GM19467 (cell line): ENCODE measurements around the gene CTSF.
"Not testable (repeated sequence)": the region's sequence is repeated elsewhere in the genome, so short reads cannot be mapped to it uniquely, and the experiment has no call there.

ENCODE experiments used
- ATAC-seq: cut with Tn5 transposase; IDR thresholded peaks from one replicate; pipeline ENCODE4 v1.9.1; 2021; ENCODE audit warnings: mild to moderate bottlenecking, moderate library complexity; ENCODE audit not compliant: unreplicated experiment

CTSF gene

GRCh38 chr11:66568124-66568916, at the start of gene CTSF:
Gene CTSF, minus strand, starts transcription at chr11:66568606. Its CDS starts 120 bp downstream, at chr11:66568486.
- ATAC-seq: no peak

- no peak for ATAC-seq
Observed at GRCh38 chr11:66617155-66617834, 48.9 kb upstream of the CTSF start.

GRCh38 chr11:66616379-66617154, 48.2 kb upstream of the CTSF start, which contains the start of gene RBM14:
Gene RBM14, plus strand, starts transcription at chr11:66616630. Its CDS starts 91 bp downstream, at chr11:66616721.
- peak; percentile 87 for ATAC-seq

DNA sequence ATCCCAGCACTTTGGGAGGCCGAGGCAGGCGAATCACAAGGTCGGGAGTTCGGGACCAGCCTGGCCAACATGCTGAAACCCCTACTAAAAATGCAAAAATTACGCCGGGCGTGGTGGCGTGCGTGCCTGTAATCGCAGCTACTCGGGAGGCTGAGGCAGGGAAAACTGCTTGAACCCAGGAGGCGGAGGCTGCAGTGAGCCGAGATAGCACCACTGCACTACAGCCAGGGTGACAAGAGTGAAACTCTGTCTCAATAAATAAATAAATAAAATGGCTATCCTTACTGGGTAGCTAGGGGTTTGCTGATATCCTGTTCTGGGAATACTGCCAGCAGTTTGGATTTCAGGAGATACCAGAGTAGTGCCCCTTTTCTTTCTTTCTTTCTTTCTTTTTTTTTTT, 45.7 kb upstream of the CTSF start:
- no peak for ATAC-seq

- no peak for ATAC-seq
Observed at GRCh38 chr11:66612458-66612857, 44.1 kb upstream of the CTSF start.

GRCh38 chr11:66609721-66610617, 41.6 kb upstream of the CTSF start:
- ATAC-seq: no peak

DNA sequence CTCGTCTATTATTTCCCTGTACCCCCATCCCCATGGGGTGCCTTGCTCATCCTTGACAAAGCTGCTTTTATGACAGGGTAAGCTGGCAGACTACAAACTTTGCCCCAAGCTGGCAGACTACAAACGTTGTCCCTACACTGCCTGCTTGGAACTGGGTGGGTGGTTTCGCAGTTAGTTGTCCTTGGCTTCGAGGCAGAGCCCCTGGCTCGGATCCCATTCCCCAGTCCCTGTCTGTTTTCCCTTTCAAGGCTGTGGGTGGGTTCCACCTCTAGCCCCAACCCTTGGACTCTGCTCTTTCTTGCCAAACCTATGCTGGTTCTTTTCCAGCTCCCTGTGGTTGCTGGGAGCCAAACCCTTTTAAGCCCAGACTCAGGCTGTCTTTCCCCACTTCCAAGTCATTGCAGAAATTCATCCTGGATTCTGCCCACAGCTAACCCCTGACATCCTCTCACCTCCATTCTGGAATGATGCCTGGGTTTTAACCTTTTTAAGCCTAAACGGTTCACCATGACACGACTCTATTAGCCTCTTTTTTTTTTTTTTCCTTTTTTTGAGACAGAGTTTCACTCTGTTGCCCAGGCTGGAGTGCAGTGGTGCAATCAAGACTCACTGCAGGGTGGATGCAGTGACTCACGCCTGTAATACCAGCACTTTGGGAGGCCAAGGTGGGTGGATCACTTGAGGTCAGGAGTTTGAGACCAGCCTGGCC, 38.9 kb upstream of the CTSF start:
- no peak for ATAC-seq

DNA sequence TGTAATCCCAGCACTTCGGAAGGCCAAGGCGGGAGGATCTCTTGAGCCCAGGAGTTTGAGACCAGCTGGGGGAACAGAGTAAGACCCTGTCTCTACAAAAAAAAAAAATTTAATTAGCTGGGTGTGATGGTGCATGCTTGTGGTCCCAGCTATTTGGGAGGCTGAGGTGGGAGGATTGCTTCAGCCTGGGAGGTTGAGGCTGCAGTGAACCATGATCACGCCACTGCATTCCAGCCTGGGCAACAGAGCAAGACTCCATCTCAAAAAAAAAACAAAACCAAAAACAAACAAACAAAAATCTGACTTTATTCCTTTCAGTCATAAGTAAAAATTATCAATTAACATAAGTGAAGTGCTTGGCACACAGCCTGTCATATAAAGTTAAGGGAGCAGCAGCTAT, 38.2 kb upstream of the CTSF start:
- ATAC-seq: not testable (repeated sequence)

GRCh38 chr11:66604155-66604554, 35.7 kb upstream of the CTSF start:
- no peak for ATAC-seq

GRCh38 chr11:66603072-66603471, 34.7 kb upstream of the CTSF start:
- no peak for ATAC-seq

GRCh38 chr11:66600631-66601233, 32.3 kb upstream of the CTSF start:
- ATAC-seq: no peak

DNA sequence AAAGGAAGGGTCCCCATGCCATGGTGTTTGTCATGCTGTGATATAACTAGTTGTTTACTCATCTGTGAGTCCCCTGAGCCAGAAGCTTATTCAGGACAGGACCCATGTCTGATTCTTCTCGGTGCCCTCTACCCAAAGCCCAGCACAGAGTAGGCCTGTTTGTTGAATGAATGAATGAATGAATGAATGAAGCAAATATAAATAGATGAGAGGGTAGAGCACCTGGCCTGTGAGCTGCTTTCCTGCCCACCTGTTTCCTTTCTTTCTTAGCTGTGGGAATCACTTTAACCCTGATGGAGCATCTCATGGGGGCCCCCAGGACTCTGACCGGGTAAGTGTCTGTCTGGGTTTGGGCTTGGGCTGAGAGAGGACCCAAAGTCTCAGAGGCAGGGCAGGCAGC, 31.8 kb upstream of the CTSF start:
- no peak for ATAC-seq

- no peak for ATAC-seq
Observed at GRCh38 chr11:66598993-66599392, 30.6 kb upstream of the CTSF start.

- ATAC-seq: no peak
Observed at GRCh38 chr11:66595245-66595904, 27.0 kb upstream of the CTSF start.

DNA sequence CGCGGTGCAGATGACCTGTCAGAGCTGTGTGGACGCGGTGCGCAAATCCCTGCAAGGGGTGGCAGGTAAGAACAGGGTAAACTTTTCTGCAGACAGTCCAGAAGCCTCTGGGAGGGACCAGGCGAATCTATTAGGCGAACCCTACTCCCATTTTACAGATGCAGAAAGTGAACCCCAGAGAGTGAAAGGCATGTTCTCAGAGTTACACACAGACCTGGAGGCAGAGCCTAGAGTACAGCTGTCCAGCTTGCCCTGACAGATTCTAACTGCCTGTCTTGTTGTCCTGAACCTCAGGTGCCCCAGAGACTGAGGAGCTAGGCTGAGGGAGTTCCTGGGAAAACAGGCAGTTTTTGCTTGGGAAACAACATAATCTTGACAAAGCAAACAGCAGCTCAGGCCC, 25.2 kb upstream of the CTSF start:
- ATAC-seq: no peak

DNA sequence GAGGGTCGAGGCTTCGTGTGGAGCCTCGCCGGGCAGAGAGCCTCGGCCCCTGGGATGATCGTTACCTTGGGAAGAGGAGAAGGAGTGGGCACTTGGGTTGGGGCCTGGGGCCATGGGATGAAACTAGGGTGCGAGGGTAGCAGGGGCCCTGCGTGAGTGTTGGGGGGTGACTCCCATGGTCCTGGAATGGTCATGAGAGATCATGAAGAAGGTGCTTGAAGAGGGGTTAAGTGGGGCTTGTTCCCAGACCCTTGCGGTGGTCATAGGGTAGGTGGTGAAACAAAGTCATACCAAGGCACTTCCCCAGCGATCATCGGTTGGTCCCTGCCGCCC, 24.9 kb upstream of the CTSF start:
- ATAC-seq: peak; percentile 23

- peak; percentile 85 for ATAC-seq
Observed at GRCh38 chr11:66592457-66593302, 24.3 kb upstream of the CTSF start, which contains the start of the genes CCDC87 and CCS. Gene CCDC87, minus strand, starts transcription at chr11:66593063. Its CDS starts 48 bp downstream, at chr11:66593015. Gene CCS, plus strand, starts transcription at chr11:66593185. Its CDS starts 77 bp downstream, at chr11:66593262.

DNA sequence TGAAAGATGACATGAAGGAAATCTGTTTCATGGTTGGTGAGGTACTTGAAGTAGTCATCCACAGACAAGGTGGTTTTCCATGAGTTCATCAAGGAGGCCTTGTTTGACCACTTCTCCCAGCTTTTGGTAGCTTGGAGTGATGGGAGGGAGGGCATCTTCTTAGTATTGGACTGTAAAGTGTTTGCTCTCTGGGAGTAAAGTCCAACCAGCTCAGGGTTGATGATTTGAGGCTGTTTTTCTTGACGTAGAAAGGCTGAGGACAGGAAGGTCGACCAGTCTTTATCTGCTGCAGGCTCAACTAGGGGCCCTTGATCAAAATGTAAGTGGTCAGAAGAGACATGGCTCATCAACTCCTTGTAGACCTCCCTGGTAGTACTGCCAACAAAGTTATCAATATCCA, 22.8 kb upstream of the CTSF start:
- ATAC-seq: no peak
